Measurements from ENCODE around the gene BMP7.
"Not testable (repeated sequence)": the region's sequence is repeated elsewhere in the genome, so short reads cannot be mapped to it uniquely, and the experiment has no call there.

The BMP7 gene

GRCh38 chr20:57158474-57158873 is 108.0 kb downstream of the BMP7 start:
- Histone ChIP-seq H3K4me3 (ENCODE audit: low read depth in 1 of 2, low read length in 1 of 2) (no peak overlapping the region), H3K9me3 (no peaks in the 10 kb centered on the region), H3K27me3 (no peaks in the 10 kb centered on the region), H3K36me3 (no peaks in the 10 kb centered on the region), H3K4me1 (ENCODE audit: control insufficient read depth in 1 of 2, insufficient read depth in 1 of 2, low read depth in 1 of 2, low read length in 1 of 2) (no peaks in the 10 kb centered on the region), H3K27ac (no peak overlapping the region)
- TF ChIP-seq CTCF (IDR thresholded peaks at IDR 0.05): no peak

GRCh38 chr20:57157787-57158186 is 108.7 kb downstream of the BMP7 start:
- not testable (repeated sequence) for H3K9me3 ChIP-seq; H3K4me3 ChIP-seq (ENCODE audit: low read depth in 1 of 2, low read length in 1 of 2)

GRCh38 chr20:57157106-57157691 is 109.2 kb downstream of the BMP7 start:
- H3K4me3 ChIP-seq (ENCODE audit: low read depth in 1 of 2, low read length in 1 of 2): no peak overlapping the region
- H3K9me3 ChIP-seq: no peaks in the 10 kb centered on the region
- no peak overlapping the region for H3K27ac ChIP-seq
- TF ChIP-seq CTCF (IDR thresholded peaks at IDR 0.05): no peak
- H3K4me1 ChIP-seq (ENCODE audit: control insufficient read depth in 1 of 2, insufficient read depth in 1 of 2, low read depth in 1 of 2, low read length in 1 of 2): no peaks in the 10 kb centered on the region
- H3K27me3 ChIP-seq: no peaks in the 10 kb centered on the region
- no peaks in the 10 kb centered on the region for H3K36me3 ChIP-seq

More at GRCh38 chr20:57157787-57158186, 108.7 kb downstream of the BMP7 start:
- not testable (repeated sequence) for H3K27ac ChIP-seq; H3K27me3 ChIP-seq; H3K4me1 ChIP-seq (ENCODE audit: control insufficient read depth in 1 of 2, insufficient read depth in 1 of 2, low read depth in 1 of 2, low read length in 1 of 2); H3K36me3 ChIP-seq

GRCh38 chr20:57156011-57156729 is 110.3 kb downstream of the BMP7 start:
- Histone ChIP-seq H3K36me3 (no peaks in the 10 kb centered on the region), H3K27me3 (no peaks in the 10 kb centered on the region), H3K27ac (no peak overlapping the region), H3K9me3 (no peaks in the 10 kb centered on the region), H3K4me3 (ENCODE audit: low read depth in 1 of 2, low read length in 1 of 2) (no peak overlapping the region), H3K4me1 (ENCODE audit: control insufficient read depth in 1 of 2, insufficient read depth in 1 of 2, low read depth in 1 of 2, low read length in 1 of 2) (no peaks in the 10 kb centered on the region)
- no peak for TF ChIP-seq CTCF (IDR thresholded peaks at IDR 0.05)

GRCh38 chr20:57155415-57155814 is 111.0 kb downstream of the BMP7 start:
- Histone ChIP-seq H3K27ac (no peak overlapping the region), H3K9me3 (no peaks in the 10 kb centered on the region), H3K4me3 (ENCODE audit: low read depth in 1 of 2, low read length in 1 of 2) (no peak overlapping the region), H3K36me3 (no peaks in the 10 kb centered on the region), H3K27me3 (no peaks in the 10 kb centered on the region), H3K4me1 (ENCODE audit: control insufficient read depth in 1 of 2, insufficient read depth in 1 of 2, low read depth in 1 of 2, low read length in 1 of 2) (no peaks in the 10 kb centered on the region)
- TF ChIP-seq CTCF (IDR thresholded peaks at IDR 0.05): no peak

- H3K27me3 ChIP-seq: peaks cover 12% of the 10 kb centered on the region
- no peak overlapping the region for H3K27ac ChIP-seq
- no peaks in the 10 kb centered on the region for H3K36me3 ChIP-seq
- no peaks in the 10 kb centered on the region for H3K4me1 ChIP-seq (ENCODE audit: control insufficient read depth in 1 of 2, insufficient read depth in 1 of 2, low read depth in 1 of 2, low read length in 1 of 2)
- H3K9me3 ChIP-seq: no peaks in the 10 kb centered on the region
- no peak for TF ChIP-seq CTCF (IDR thresholded peaks at IDR 0.05)
- H3K4me3 ChIP-seq (ENCODE audit: low read depth in 1 of 2, low read length in 1 of 2): no peak overlapping the region
These were observed 113.1 kb downstream of the BMP7 start for GRCh38 chr20:57153238-57153905.

Data from neutrophil (primary cell).